ENCODE data around the gene ZNF385B.

GRCh38 chr2:179818546-179818945 is 42.9 kb downstream of the ZNF385B start:
- TF ChIP-seq CTCF (IDR thresholded peaks at IDR 0.05) (no peak), POLR2A (IDR thresholded peaks at IDR 0.05) (no peak)
